ENCODE measurements around the gene RAC2. TPM values are rescaled to one million over a fixed set of nuclear protein-coding genes. Genes with fewer than 3 reads are reported as not detected.

Gene RAC2
- total RNA-seq, 2 donors from 2014 or later = 9.7 to 14.4 TPM

DNA sequence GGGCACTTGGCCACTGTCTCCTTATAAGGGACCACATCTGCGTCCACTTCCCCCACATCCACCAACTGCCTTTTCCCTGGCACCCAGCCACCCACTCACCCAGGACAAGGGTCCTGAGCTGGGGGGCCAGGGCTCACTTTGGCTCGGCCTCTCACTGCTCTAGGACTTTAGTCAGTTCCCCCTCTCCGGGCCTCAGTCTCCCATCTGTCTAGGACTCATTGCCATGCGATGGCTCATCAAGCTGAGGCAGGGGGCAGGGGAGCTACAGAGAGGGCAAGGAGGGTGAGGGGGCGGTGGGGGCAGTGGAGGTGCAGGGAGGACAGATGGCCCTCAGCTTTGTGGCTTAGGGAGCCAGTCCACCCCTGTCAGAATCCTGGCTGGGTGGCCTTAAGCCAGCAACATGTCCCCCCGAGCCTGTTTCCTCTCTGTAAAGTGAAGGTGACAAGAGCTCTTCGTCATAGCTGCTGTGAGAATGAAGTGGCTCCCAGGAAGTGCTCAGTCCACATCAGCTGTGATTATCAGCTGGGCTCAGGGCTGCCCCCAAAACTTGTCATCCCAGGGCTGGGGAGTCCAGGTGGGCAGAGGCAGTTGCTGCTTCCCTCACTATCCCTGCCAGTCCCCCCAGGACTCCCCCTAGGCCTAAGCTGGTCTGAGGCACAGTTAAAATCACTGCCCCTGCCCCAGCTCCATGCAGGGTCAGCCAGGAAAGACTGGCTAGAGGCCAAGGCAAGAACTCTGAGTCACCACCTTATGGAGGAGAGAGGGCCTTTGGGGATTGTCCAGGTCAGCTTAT is 14.9 kb downstream of the RAC2 start:
- Histone ChIP-seq H3K4me3 (no peak overlapping the region), H3K9me3 (no peaks in the 10 kb centered on the region), H3K4me1 (replicated peaks) (no peaks in the 10 kb centered on the region), H3K27me3 (replicated peaks; ENCODE audit: insufficient read depth) (no peaks in the 10 kb centered on the region), H3K27ac (no peak overlapping the region), H3K36me3 (no peaks in the 10 kb centered on the region)
- DNase-seq (ENCODE audit: low spot score) = no peak
- TF ChIP-seq POLR2A (IDR thresholded peaks at IDR 0.05) = no peak
- TF ChIP-seq, protein P1, sequence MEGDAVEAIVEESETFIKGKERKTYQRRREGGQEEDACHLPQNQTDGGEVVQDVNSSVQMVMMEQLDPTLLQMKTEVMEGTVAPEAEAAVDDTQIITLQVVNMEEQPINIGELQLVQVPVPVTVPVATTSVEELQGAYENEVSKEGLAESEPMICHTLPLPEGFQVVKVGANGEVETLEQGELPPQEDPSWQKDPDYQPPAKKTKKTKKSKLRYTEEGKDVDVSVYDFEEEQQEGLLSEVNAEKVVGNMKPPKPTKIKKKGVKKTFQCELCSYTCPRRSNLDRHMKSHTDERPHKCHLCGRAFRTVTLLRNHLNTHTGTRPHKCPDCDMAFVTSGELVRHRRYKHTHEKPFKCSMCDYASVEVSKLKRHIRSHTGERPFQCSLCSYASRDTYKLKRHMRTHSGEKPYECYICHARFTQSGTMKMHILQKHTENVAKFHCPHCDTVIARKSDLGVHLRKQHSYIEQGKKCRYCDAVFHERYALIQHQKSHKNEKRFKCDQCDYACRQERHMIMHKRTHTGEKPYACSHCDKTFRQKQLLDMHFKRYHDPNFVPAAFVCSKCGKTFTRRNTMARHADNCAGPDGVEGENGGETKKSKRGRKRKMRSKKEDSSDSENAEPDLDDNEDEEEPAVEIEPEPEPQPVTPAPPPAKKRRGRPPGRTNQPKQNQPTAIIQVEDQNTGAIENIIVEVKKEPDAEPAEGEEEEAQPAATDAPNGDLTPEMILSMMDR (IDR thresholded peaks at IDR 0.05) = no peak
- TF ChIP-seq POLR2AphosphoS5 (IDR thresholded peaks at IDR 0.05) = no peak
- intact Hi-C loops (cut with DNase I) = no loop called here
- WGBS = 70% methylated on average over 7 of the region's 7 CpGs

DNA sequence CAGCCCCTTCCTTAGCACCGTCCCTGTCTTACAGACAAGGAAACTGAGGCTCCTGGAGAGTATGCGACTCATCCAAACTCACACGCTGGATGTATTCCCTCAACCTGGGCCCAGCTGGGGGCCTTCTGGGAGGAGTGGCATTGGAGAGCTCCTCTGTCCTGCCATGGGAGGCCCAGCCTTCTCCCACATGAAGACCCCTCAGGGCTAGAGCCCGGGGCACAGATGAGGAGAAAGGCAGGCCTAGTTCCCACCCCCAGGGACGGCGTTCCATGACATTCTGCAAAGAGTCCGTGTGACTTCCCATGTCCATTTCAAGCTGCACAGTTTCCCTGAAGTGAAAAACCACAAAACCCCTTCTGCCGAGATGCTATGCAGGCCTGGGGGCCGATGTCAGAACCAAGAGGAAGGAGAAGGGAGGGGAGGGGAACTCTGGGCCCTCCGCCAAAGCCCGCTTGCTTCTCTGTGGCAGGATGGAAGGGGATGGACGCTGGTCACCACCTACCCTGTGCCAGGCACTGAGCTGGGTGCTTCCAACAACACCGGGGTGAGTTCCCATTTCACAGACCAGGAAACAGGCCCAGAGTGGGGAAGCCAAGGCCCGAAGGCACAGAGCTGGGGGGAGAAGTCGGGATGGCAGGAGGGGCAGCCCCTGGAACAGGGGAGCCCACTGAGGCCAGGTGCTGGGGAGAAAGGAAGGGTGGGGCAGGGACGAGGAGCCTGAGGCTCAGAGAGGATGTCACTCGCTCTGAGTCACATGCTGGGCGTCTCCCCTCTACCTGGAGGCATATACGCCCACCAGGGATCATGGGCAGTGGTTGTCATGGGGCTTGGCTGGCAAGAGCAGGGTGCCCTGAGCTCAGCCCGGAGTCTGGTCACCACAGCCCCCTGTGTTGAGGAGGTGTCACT is 15.7 kb downstream of the RAC2 start:
- 60% methylated on average over 20 of the region's 20 CpGs for WGBS
- intact Hi-C loops (cut with DNase I) = no loop called here
- Histone ChIP-seq H3K36me3 (no peaks in the 10 kb centered on the region), H3K4me3 (no peak overlapping the region), H3K4me1 (replicated peaks) (no peaks in the 10 kb centered on the region), H3K27me3 (replicated peaks; ENCODE audit: insufficient read depth) (no peaks in the 10 kb centered on the region), H3K9me3 (no peaks in the 10 kb centered on the region), H3K27ac (no peak overlapping the region)
- no peak for DNase-seq (ENCODE audit: low spot score)
- TF ChIP-seq, protein P1 (IDR thresholded peaks at IDR 0.05) = no peak
- no peak for TF ChIP-seq POLR2AphosphoS5 (IDR thresholded peaks at IDR 0.05)
- TF ChIP-seq POLR2A (IDR thresholded peaks at IDR 0.05) = no peak

DNA sequence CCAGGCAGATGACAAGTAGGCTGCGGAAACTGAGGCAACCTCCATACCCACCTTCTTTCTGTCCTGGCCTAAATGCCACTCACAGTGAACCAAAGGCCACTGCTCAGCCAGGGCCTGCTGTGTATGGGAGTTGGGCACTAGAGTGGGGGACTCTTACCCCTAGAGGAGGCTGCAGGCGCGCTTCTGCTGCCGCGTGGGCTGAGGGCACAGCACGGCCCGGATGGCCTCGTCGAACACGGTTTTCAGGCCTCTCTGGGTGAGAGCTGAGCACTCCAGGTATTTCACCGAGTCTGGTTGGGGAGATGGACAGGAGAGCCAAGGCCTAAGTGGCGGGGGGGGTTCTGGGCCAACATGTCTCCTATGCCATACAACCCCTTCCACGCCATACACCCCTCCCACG is 17.6 kb downstream of the RAC2 start:
- DNase-seq (ENCODE audit: low spot score) = no peak
- Histone ChIP-seq H3K9me3 (no peaks in the 10 kb centered on the region), H3K36me3 (no peaks in the 10 kb centered on the region), H3K4me3 (no peak overlapping the region), H3K4me1 (replicated peaks) (no peaks in the 10 kb centered on the region), H3K27me3 (replicated peaks; ENCODE audit: insufficient read depth) (no peaks in the 10 kb centered on the region), H3K27ac (no peak overlapping the region)
- 90% methylated on average over 14 of the region's 14 CpGs for WGBS
- TF ChIP-seq POLR2A (IDR thresholded peaks at IDR 0.05) = no peak
- no peak for TF ChIP-seq POLR2AphosphoS5 (IDR thresholded peaks at IDR 0.05)
- TF ChIP-seq, protein P1 (IDR thresholded peaks at IDR 0.05) = no peak
- intact Hi-C loops (cut with DNase I) = no loop called here

DNA sequence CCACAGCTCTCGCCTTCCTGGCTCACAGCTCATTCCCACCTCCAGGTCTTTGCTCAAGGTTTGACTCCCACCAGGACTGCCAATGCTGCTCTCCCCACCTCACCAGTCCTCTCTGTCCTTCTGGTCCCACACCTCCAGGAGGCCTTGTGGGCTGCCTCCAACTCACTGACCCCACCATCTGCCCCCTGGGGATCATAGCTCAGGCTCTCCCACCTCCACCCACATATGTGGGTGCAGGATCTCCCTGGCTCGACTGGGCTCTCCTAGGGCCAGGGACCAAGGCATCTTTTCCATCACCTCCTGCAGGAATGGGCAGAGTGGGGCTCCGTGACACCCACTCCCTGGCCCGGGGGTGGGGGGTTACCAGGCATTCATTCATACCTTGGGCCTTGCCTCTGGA is 18.0 kb downstream of the RAC2 start:
- Histone ChIP-seq H3K36me3 (no peaks in the 10 kb centered on the region), H3K4me3 (no peak overlapping the region), H3K9me3 (no peaks in the 10 kb centered on the region), H3K4me1 (replicated peaks) (no peaks in the 10 kb centered on the region), H3K27me3 (replicated peaks; ENCODE audit: insufficient read depth) (no peaks in the 10 kb centered on the region), H3K27ac (no peak overlapping the region)
- WGBS = 96% methylated on average over 4 of the region's 4 CpGs
- DNase-seq (ENCODE audit: low spot score) = no peak
- TF ChIP-seq, protein P1 (IDR thresholded peaks at IDR 0.05) = no peak
- no peak for TF ChIP-seq POLR2AphosphoS5 (IDR thresholded peaks at IDR 0.05)
- no peak for TF ChIP-seq POLR2A (IDR thresholded peaks at IDR 0.05)
- intact Hi-C loops (cut with DNase I) = no loop called here
